CD4-positive, alpha-beta memory T cell (primary cell): Measurements from ENCODE around the gene BPIFB2. TPM values are rescaled to one million over a fixed set of nuclear protein-coding genes. Genes with fewer than 3 reads are reported as not detected.

Source experiments
- CTCF ChIA-PET: fragments of 350-600 bp; sonication (Branson Sonifier 250); formaldehyde crosslinking; loops from one replicate; lab custom pipeline; 2021; ENCODE audit warnings: inconsistent platforms; ENCODE audit not compliant: partially characterized antibody; lab: Charles Lee
- POLR2A ChIA-PET: fragments of 350-600 bp; sonication (Branson Sonifier 250); formaldehyde crosslinking; loops from one replicate; lab custom pipeline; 2021; ENCODE audit not compliant: partially characterized antibody; lab: Charles Lee
- DNase-seq, 5 donors: peaks; one replicate each; pipeline versions ENCODE4 v3.0.0 to v3.0.0-alpha.2; 2020 to 2022; ENCODE audit warnings: mixed read lengths in 1 of 5
- H3K27ac ChIP-seq: one replicate; pipeline ENCODE4 v1.7.0; 2013; ENCODE audit warnings: low read depth, low read length
- H3K27me3 ChIP-seq: 2 replicates; pipeline ENCODE4 v1.7.0; 2013; ENCODE audit warnings: mild to moderate bottlenecking, low read length, moderate library complexity; ENCODE audit not compliant: insufficient read depth
- H3K36me3 ChIP-seq: 2 replicates; pipeline ENCODE4 v1.7.0; 2013; ENCODE audit warnings: mild to moderate bottlenecking, low read length, moderate library complexity; ENCODE audit not compliant: insufficient read depth
- H3K4me1 ChIP-seq: 2 replicates; pipeline ENCODE4 v1.7.0; 2013; ENCODE audit warnings: mild to moderate bottlenecking, low read length, moderate library complexity; ENCODE audit not compliant: insufficient read depth
- H3K4me3 ChIP-seq, 2 donors: one replicate each; pipeline ENCODE4 v1.7.0; 2013; ENCODE audit warnings: low read length in 2 of 2, mild to moderate bottlenecking in 1 of 2
- H3K9me3 ChIP-seq, 2 donors: one replicate each; pipeline ENCODE4 v1.7.0; 2013; ENCODE audit warnings: low read length in 2 of 2, control low read depth in 1 of 2; ENCODE audit not compliant: control insufficient read depth in 1 of 2
- H3K27ac Mint-ChIP-seq, 7 donors: one replicate each; pipeline ENCODE4 v1.8.0; 2020 to 2021; ENCODE audit warnings: mixed read lengths in 7 of 7, mild to moderate bottlenecking in 6 of 7, inconsistent platforms in 3 of 7, moderate library complexity in 3 of 7
- H3K27me3 Mint-ChIP-seq, 2 donors: one replicate each; pipeline ENCODE4 v1.8.0; 2020 to 2021; ENCODE audit warnings: mixed read lengths in 2 of 2
- H3K36me3 Mint-ChIP-seq, 2 donors: one replicate each; pipeline ENCODE4 v1.8.0; 2020 to 2021; ENCODE audit warnings: mixed read lengths in 2 of 2, inconsistent platforms in 1 of 2, mild to moderate bottlenecking in 1 of 2
- H3K4me1 Mint-ChIP-seq, 4 donors: one replicate each; pipeline ENCODE4 v1.8.0; 2020 to 2021; ENCODE audit warnings: mixed read lengths in 4 of 4, mild to moderate bottlenecking in 1 of 4
- H3K4me3 Mint-ChIP-seq, 8 donors: one replicate each; pipeline ENCODE4 v1.8.0; 2020 to 2021; ENCODE audit warnings: mixed read lengths in 8 of 8, mild to moderate bottlenecking in 7 of 8, moderate library complexity in 6 of 8, inconsistent platforms in 3 of 8
- H3K9me3 Mint-ChIP-seq, 8 donors: one replicate each; pipeline ENCODE4 v1.8.0; 2020 to 2021; ENCODE audit warnings: mixed read lengths in 8 of 8, mild to moderate bottlenecking in 5 of 8, inconsistent platforms in 3 of 8, moderate library complexity in 1 of 8
- intact Hi-C: fragments of 100-400 bp; cut with micrococcal nuclease; formaldehyde crosslinking; loops from one replicate; pipeline ENCODE4 v1.15.1; 2023
- polyA plus RNA-seq, 2 donors: library from polyadenylated mRNA; unstranded; fragments of 300-500 nt; fragmentation: Illumina TruSeq; gene quantifications; one replicate each; pipeline ENCODE4 v1.2.3, GENCODE V29; 2021
- total RNA-seq, 2 experiments: library from RNA; stranded (reverse); gene quantifications; one replicate each; pipeline ENCODE4 v1.2.3, GENCODE V29; 2021

BPIFB2 gene
- total and polyA plus RNA-seq, 4 experiments from 2014 or later, result not detected

- Histone ChIP-seq H3K9me3 (no peaks in the 10 kb centered on the region), H3K4me3 (no peak within 1 kb of the TSS), H3K4me1 (no peaks in the 10 kb centered on the region), H3K36me3 (no peaks in the 10 kb centered on the region), H3K27me3 (no peaks in the 10 kb centered on the region), H3K27ac (no peak within 1 kb of the TSS)
- POLR2A ChIA-PET, result no interaction called here
- H3K27ac Mint-ChIP-seq, result no peak within 1 kb of the TSS
- no peaks in the 10 kb centered on the region for H3K4me1 Mint-ChIP-seq
- no peak for DNase-seq
- intact Hi-C loops, result no loop called here
- no peaks in the 10 kb centered on the region for H3K27me3 Mint-ChIP-seq
- CTCF ChIA-PET, result no interaction called here
- peaks cover 2 to 10% (median 5%) of the 10 kb centered on the region in 8 donors for H3K9me3 Mint-ChIP-seq
- no peak within 1 kb of the TSS for H3K4me3 Mint-ChIP-seq
- no peaks in the 10 kb centered on the region for H3K36me3 Mint-ChIP-seq
These were observed 24.0 kb downstream of the BPIFB2 start, which contains the start of gene BPIFB6 for GRCh38 chr20:33031531-33031930. Gene BPIFB6, plus strand, starts transcription at chr20:33031648. Its CDS starts 0 bp downstream, at chr20:33031648.

GRCh38 chr20:33032555-33032954 is 25.1 kb downstream of the BPIFB2 start:
- no peak overlapping the region for H3K4me3 Mint-ChIP-seq
- Histone ChIP-seq H3K4me3 (no peak overlapping the region), H3K27me3 (no peaks in the 10 kb centered on the region), H3K4me1 (no peaks in the 10 kb centered on the region), H3K9me3 (no peaks in the 10 kb centered on the region), H3K36me3 (no peaks in the 10 kb centered on the region), H3K27ac (no peak overlapping the region)
- H3K36me3 Mint-ChIP-seq, result no peaks in the 10 kb centered on the region
- intact Hi-C loops, result no loop called here
- H3K27me3 Mint-ChIP-seq, result no peaks in the 10 kb centered on the region
- no peak overlapping the region for H3K27ac Mint-ChIP-seq
- ChIA-PET POLR2A (no interaction called here), CTCF (no interaction called here)
- H3K4me1 Mint-ChIP-seq, result no peaks in the 10 kb centered on the region
- peaks cover 2 to 10% (median 5%) of the 10 kb centered on the region in 8 donors for H3K9me3 Mint-ChIP-seq
- DNase-seq, result no peak

GRCh38 chr20:33033381-33033780 is 25.9 kb downstream of the BPIFB2 start:
- Histone ChIP-seq H3K27ac (no peak overlapping the region), H3K9me3 (no peaks in the 10 kb centered on the region), H3K4me1 (no peaks in the 10 kb centered on the region), H3K4me3 (no peak overlapping the region), H3K36me3 (no peaks in the 10 kb centered on the region), H3K27me3 (no peaks in the 10 kb centered on the region)
- ChIA-PET POLR2A (no interaction called here), CTCF (no interaction called here)
- Mint-ChIP-seq H3K27ac (no peak overlapping the region), H3K27me3 (no peaks in the 10 kb centered on the region), H3K4me1 (peaks cover 0 to 1% (median 0%) of the 10 kb centered on the region in 4 donors), H3K4me3 (no peak overlapping the region), H3K9me3 (peaks cover 2 to 10% (median 5%) of the 10 kb centered on the region in 8 donors), H3K36me3 (no peaks in the 10 kb centered on the region)
- intact Hi-C loops, result no loop called here
- DNase-seq, result no peak

- H3K36me3 ChIP-seq, result no peaks in the 10 kb centered on the region
- H3K4me3 Mint-ChIP-seq, result no peak overlapping the region
- H3K9me3 ChIP-seq, result no peaks in the 10 kb centered on the region
- ChIA-PET CTCF (no interaction called here), POLR2A (no interaction called here)
- no peaks in the 10 kb centered on the region for H3K27me3 ChIP-seq
- peaks cover 0 to 1% (median 0%) of the 10 kb centered on the region in 4 donors for H3K4me1 Mint-ChIP-seq
- no peaks in the 10 kb centered on the region for H3K36me3 Mint-ChIP-seq
- H3K9me3 Mint-ChIP-seq, result peaks cover 2 to 10% (median 5%) of the 10 kb centered on the region in 8 donors
- intact Hi-C loops, result no loop called here
- no peak overlapping the region for H3K27ac ChIP-seq
- no peak for DNase-seq
- no peak overlapping the region for H3K4me3 ChIP-seq
- H3K27ac Mint-ChIP-seq, result peak overlapping the region in 1 of 7 donors; percentile 53
- no peaks in the 10 kb centered on the region for H3K4me1 ChIP-seq
- H3K27me3 Mint-ChIP-seq, result no peaks in the 10 kb centered on the region
These were observed 26.6 kb downstream of the BPIFB2 start for GRCh38 chr20:33034115-33034514.

GRCh38 chr20:33034901-33035492 is 27.5 kb downstream of the BPIFB2 start:
- DNase-seq, result no peak
- Mint-ChIP-seq H3K4me1 (peaks cover 0 to 3% (median 0%) of the 10 kb centered on the region in 4 donors), H3K27ac (peak overlapping the region in 1 of 7 donors; percentile 19), H3K36me3 (no peaks in the 10 kb centered on the region), H3K4me3 (no peak overlapping the region), H3K9me3 (peaks cover 2 to 10% (median 5%) of the 10 kb centered on the region in 8 donors), H3K27me3 (no peaks in the 10 kb centered on the region)
- no peaks in the 10 kb centered on the region for H3K36me3 ChIP-seq
- ChIA-PET CTCF (no interaction called here), POLR2A (no interaction called here)
- no peaks in the 10 kb centered on the region for H3K9me3 ChIP-seq
- no peak overlapping the region for H3K4me3 ChIP-seq
- H3K27ac ChIP-seq, result no peak overlapping the region
- no peaks in the 10 kb centered on the region for H3K4me1 ChIP-seq
- no peaks in the 10 kb centered on the region for H3K27me3 ChIP-seq
- intact Hi-C loops, result no loop called here

GRCh38 chr20:33037456-33037855 is 30.0 kb downstream of the BPIFB2 start:
- Mint-ChIP-seq H3K36me3 (no peaks in the 10 kb centered on the region), H3K27ac (no peak overlapping the region), H3K4me3 (no peak overlapping the region), H3K9me3 (peaks cover under 1 to 10% (median 5%) of the 10 kb centered on the region in 8 donors), H3K4me1 (peaks cover 0 to 8% (median 1%) of the 10 kb centered on the region in 4 donors), H3K27me3 (no peaks in the 10 kb centered on the region)
- no peaks in the 10 kb centered on the region for H3K36me3 ChIP-seq
- H3K9me3 ChIP-seq, result no peaks in the 10 kb centered on the region
- no peak for DNase-seq
- POLR2A ChIA-PET, result no interaction called here
- no peak overlapping the region for H3K4me3 ChIP-seq
- CTCF ChIA-PET, result no interaction called here
- intact Hi-C loops, result no loop called here
- H3K27ac ChIP-seq, result no peak overlapping the region
- no peaks in the 10 kb centered on the region for H3K27me3 ChIP-seq
- no peaks in the 10 kb centered on the region for H3K4me1 ChIP-seq

GRCh38 chr20:33038243-33038642 is 30.7 kb downstream of the BPIFB2 start:
- Histone ChIP-seq H3K4me1 (no peaks in the 10 kb centered on the region), H3K4me3 (no peak overlapping the region), H3K27me3 (no peaks in the 10 kb centered on the region), H3K36me3 (no peaks in the 10 kb centered on the region), H3K9me3 (no peaks in the 10 kb centered on the region), H3K27ac (no peak overlapping the region)
- DNase-seq, result no peak
- Mint-ChIP-seq H3K4me1 (peaks cover 0 to 8% (median 1%) of the 10 kb centered on the region in 4 donors), H3K4me3 (no peak overlapping the region), H3K27me3 (no peaks in the 10 kb centered on the region), H3K9me3 (peaks cover 0 to 3% (median 2%) of the 10 kb centered on the region in 8 donors), H3K36me3 (no peaks in the 10 kb centered on the region), H3K27ac (no peak overlapping the region)
- ChIA-PET CTCF (no interaction called here), POLR2A (no interaction called here)
- intact Hi-C loops, result no loop called here
